MG63 (cell line): Measurements from ENCODE around the gene PBRM1. TPM values are rescaled to one million over a fixed set of nuclear protein-coding genes. Genes with fewer than 3 reads are reported as not detected.
A peak's percentile ranks its signal among the peaks of the same experiment; 100 is the strongest.
"Not testable (repeated sequence)": the region's sequence is repeated elsewhere in the genome, so short reads cannot be mapped to it uniquely, and the experiment has no call there.

Experiments used
- DNase-seq: peaks from one replicate; pipeline ENCODE4 v3.0.0-alpha.2; 2020
- H3K27me3 ChIP-seq: fragments of 250-450 bp; sonication (Bioruptor Pico); 2 replicates; pipeline ENCODE4 v1.5.1; 2020; ENCODE audit warnings: mild to moderate bottlenecking, moderate library complexity
- H3K36me3 ChIP-seq: fragments of 250-450 bp; sonication (Bioruptor Pico); 2 replicates; pipeline ENCODE4 v1.5.1; 2020; ENCODE audit warnings: mild to moderate bottlenecking, moderate library complexity
- H3K4me3 ChIP-seq: fragments of 250-450 bp; sonication (Bioruptor Pico); 2 replicates; pipeline ENCODE4 v1.5.1; 2020; ENCODE audit warnings: mild to moderate bottlenecking, moderate library complexity
- H3K9me3 ChIP-seq: fragments of 250-450 bp; sonication (Bioruptor Pico); 2 replicates; pipeline ENCODE4 v1.5.1; 2020; ENCODE audit warnings: mild to moderate bottlenecking, moderate library complexity
- total RNA-seq: library from RNA; depleted of rRNA; stranded (reverse); fragments of >200 nt; shearing (Covaris generic); gene quantifications from 2 replicates; pipeline ENCODE4 v1.2.3, GENCODE V29; 2014; ENCODE audit warnings: low replicate concordance

PBRM1 gene
- total RNA-seq, 1 experiment from 2014 or later, result 16.2 TPM

DNA sequence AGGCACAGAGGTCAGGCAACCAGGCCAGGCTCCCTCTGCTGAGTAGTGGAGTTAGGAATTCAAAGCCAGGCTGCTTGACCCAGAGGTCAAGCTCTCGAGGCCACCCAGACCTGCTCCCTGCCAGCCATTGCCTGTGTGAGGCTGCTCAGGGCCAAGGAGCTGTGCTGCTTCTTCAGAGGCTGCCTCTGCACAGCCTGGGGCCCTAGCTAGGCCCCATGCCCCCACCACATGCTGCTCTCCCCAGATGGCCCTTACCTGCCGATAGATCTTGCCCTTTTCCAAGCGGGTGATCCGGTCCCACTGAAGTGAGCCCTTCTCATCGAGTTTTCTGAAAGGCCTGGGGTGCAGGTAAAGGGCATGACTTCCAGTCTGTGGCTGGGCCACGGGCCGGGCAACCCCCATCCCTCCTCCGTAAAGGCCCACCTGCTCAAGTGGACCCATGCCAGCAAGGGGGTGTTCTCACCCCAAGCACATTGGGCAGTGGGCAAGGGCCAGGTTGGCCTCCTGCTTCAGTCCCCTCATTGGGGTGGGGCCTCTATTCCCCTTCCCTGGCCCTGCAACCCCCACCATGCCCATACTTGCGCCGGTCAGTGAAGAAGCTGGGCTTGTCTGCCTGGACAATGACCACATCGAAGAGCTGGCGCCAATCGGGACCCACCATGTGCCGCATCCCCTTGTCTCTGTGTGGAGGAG, 158.5 kb downstream of the PBRM1 start:
- no peak overlapping the region for H3K4me3 ChIP-seq
- peaks cover 8% of the 10 kb centered on the region for H3K36me3 ChIP-seq
- DNase-seq, result peak; percentile 52
- no peaks in the 10 kb centered on the region for H3K9me3 ChIP-seq
- no peaks in the 10 kb centered on the region for H3K27me3 ChIP-seq

DNA sequence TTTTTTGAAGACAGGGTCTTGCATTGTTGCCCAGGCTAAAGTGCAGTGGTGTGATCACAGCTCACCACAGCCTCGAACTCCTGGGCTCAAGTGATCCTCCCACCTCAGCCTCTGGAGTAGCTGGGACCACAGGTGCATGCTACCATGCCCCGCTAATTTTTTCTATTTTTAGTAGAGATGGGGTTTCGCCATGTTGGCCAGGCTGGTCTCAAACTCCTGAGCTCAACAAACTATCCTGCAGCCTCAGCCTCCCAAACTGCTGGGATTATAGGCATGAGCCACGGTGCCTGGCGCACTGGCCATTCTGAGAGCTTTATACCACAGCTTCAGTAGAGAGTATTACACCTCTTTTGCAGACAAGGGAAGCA, 159.1 kb downstream of the PBRM1 start:
- not testable (repeated sequence) for H3K27me3 ChIP-seq, H3K36me3 ChIP-seq, H3K4me3 ChIP-seq, DNase-seq, H3K9me3 ChIP-seq

DNA sequence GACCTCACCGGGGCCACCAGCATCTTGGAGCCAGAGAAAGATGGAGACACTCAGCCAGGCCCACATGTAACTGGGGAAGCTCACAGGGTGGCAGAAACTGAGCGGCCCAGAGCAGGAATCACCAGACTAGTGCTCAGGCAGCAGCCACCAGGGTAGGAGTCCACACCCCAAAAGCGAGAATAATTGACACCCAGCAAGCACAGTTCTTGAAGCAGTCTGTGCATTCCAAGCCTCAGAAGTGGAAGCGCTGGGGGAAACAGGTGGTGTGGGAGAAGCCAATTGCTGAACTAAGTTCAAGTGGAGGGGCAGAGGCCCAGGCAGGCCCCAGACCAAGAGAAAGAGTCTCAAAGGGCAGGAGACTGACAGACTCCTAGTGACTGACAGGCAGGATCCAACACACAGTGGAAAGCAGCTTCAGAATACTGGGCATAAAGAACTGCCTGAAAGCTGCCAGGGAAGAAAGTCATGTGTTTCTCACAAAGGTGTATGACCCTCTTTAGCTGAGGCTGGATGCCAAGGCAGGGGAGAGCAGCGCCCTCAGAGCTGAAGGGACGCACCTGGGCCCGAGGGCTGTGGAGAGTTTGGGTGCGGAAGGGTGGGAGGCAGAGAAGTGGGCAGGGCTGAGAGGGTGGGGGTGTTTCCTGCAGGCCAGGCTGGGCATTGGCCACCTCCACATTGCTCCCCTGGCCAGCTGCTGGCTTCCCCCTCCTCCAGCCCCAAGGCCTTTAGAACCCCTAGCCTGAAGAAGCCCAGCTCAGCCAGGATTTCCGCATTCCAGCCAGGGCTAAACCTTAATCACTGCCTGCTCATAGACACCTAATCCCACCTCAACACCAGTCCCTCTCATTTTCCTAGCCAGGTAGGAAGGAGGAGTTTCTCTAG, 159.8 kb downstream of the PBRM1 start:
- Histone ChIP-seq H3K9me3 (no peaks in the 10 kb centered on the region), H3K36me3 (peaks cover 8% of the 10 kb centered on the region), H3K4me3 (no peak overlapping the region), H3K27me3 (no peaks in the 10 kb centered on the region)
- no peak for DNase-seq

DNA sequence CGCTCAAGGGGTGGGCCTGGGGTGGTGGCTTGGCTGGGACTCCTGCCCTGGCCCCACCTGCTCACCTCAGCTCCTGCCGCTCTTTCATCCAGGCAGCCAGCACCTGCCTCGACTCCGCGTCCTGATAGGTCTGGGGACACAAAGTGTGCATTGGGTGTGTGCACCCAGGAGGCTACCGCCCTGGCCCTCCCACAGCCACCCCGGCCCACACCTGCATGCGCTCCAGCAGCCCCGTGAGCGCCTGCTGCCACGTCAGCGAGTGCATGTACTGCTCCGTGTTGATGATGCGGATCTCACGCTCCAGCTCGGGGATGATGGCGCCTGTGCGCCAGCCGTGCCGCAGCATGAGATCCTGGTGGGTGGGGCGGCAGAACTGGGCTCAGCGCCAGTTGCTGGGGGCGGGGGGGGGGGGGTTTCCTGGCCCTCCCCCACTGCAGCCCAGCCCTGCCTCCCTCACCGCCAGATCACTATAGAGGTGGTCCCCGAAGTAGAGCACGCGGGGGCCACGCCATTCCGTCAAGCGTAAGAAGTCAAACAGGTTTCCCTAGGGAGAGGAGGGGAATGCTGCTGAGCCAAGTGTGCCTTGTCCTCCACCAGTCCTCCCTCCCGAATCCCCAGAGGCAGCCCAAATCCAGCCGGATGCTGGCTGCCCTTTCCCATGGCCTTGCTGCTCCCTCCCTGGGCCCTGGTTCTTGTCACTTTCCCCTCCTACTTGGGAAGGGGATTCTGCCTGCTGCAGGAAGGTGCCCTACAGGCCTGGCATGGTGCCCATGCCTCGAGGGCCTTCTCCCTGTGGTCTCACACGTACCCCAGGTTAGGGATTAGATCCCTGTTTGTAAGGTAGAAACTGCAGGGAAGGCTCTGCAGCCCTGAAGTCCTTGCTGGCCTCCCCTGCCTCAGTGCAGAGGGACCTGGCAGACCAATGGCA, 160.7 kb downstream of the PBRM1 start:
- no peak overlapping the region for H3K4me3 ChIP-seq
- H3K9me3 ChIP-seq, result no peaks in the 10 kb centered on the region
- peaks cover 8% of the 10 kb centered on the region for H3K36me3 ChIP-seq
- no peaks in the 10 kb centered on the region for H3K27me3 ChIP-seq
- DNase-seq, result no peak

DNA sequence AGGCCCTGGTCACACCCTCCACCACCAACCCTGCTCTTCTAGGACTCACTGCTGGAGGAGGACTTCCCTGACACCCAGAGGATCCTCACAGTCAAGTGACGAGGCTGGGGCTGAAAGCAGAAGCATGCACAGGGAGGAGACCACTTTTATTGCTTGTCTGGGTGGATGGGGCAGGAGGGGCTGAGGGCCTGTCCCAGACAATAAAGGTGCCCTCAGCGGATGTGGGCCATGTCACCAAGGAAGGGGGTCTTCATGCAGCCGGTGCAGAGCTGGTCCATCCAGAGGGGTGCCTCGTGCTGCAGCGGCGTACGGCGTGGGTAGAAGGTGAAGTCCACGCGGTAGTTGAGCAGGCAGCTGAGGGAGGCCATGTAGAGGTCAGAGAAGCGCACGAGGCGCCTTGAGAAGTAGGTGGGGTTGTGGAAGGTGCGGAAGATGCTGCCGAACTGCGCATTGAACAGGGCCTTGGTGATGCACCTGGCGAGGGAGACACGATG, 161.4 kb downstream of the PBRM1 start:
- no peak overlapping the region for H3K4me3 ChIP-seq
- peaks cover 8% of the 10 kb centered on the region for H3K36me3 ChIP-seq
- no peaks in the 10 kb centered on the region for H3K27me3 ChIP-seq
- DNase-seq, result no peak
- H3K9me3 ChIP-seq, result no peaks in the 10 kb centered on the region

DNA sequence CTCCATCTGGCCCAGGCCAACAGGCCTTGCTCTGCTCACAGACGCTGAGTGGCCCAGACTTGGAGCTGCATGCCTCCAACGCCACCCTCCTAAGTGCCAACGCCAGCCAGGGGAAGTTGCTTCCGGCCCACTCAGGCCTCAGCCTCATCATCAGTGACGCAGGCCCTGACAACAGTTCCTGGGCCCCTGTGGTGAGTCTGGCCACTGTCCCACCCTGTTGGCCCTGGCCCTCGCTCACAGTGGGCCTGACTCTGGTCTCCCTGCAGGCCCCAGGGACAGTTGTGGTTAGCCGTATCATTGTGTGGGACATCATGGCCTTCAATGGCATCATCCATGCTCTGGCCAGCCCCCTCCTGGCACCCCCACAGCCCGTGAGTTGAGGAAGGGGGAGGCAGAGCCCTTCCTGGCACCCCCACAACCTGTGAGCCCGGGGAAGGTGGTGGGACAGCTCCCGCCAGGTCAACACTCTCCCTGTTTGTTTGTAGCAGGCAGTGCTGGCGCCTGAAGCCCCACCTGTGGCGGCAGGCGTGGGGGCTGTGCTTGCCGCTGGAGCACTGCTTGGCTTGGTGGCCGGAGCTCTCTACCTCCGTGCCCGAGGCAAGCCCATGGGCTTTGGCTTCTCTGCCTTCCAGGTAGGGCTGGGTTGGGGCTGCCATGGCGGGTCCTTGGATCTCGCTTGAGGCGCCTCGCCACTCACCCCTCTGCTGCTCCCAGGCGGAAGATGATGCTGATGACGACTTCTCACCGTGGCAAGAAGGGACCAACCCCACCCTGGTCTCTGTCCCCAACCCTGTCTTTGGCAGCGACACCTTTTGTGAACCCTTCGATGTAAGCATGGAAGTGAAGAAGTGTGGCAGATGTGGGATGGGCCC, 162.1 kb downstream of the PBRM1 start:
- H3K36me3 ChIP-seq, result peaks cover 4% of the 10 kb centered on the region
- no peaks in the 10 kb centered on the region for H3K9me3 ChIP-seq
- peak; percentile 46 for DNase-seq
- no peak overlapping the region for H3K4me3 ChIP-seq
- no peaks in the 10 kb centered on the region for H3K27me3 ChIP-seq

DNA sequence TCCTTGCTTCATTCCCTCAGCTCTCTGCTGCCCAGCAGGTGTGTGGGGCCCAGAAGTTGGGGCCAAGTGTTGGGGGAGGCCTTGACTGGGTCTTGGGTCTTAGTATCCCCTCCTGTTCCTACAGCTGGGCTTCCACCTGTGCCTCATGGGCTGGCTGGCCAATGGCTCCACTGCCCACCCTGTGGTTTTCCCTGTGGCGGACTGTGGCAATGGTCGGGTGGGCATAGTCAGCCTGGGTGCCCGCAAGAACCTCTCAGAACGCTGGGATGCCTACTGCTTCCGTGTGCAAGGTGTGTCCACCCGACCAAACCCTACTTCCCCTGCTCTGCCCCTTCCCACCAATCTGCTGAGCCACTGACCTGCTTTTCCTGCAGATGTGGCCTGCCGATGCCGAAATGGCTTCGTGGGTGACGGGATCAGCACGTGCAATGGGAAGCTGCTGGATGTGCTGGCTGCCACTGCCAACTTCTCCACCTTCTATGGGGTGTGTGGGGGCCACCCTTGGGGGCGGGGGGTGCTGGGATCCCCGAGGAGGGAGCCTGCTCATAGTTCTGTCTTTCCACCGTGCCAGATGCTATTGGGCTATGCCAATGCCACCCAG, 163.0 kb downstream of the PBRM1 start:
- H3K27me3 ChIP-seq, result no peaks in the 10 kb centered on the region
- H3K9me3 ChIP-seq, result no peaks in the 10 kb centered on the region
- no peak overlapping the region for H3K4me3 ChIP-seq
- no peak for DNase-seq
- no peaks in the 10 kb centered on the region; the same call in 1 of the 2 replicates for H3K36me3 ChIP-seq

DNA sequence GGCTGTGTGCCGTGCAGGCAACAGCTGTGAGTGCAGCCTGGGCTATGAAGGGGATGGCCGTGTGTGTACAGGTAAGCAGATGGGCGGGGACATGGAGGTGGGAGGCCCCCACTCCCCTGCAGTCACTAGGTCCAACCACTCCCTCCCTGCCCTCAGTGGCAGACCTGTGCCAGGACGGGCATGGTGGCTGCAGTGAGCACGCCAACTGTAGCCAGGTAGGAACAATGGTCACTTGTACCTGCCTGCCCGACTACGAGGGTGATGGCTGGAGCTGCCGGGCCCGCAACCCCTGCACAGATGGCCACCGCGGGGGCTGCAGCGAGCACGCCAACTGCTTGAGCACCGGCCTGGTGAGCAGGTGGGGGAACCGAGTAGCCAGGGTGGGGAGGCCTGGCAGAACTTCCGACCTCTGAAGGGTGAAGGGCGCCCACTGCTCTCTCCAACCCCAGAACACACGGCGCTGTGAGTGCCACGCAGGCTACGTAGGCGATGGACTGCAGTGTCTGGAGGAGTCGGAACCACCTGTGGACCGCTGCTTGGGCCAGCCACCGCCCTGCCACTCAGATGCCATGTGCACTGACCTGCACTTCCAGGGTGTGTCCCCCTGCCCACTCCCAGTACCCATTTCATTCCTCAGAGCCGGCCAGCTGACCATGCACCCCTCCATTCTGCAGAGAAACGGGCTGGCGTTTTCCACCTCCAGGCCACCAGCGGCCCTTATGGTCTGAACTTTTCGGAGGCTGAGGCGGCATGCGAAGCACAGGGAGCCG, 163.6 kb downstream of the PBRM1 start:
- no peak for DNase-seq
- Histone ChIP-seq H3K9me3 (no peaks in the 10 kb centered on the region), H3K4me3 (no peak overlapping the region)

DNA sequence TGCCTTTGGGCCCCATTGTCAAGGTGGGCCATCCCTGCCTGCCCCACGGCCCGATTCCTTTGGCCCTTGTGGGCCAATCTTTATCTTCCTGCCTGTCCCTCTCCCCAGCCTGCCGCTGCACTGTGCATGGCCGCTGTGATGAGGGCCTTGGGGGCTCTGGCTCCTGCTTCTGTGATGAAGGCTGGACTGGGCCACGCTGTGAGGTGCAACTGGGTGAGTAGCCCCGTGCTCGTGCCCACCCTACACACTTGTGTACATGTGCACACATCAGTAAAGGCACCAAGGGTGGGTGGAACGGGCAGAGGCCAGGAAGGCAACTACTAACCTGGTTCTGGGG, 164.3 kb downstream of the PBRM1 start:
- Histone ChIP-seq H3K9me3 (no peaks in the 10 kb centered on the region), H3K4me3 (no peak overlapping the region), H3K27me3 (no peaks in the 10 kb centered on the region), H3K36me3 (no peaks in the 10 kb centered on the region)
- no peak for DNase-seq

More for the DNA sequence above, 163.6 kb downstream of the PBRM1 start:
- Histone ChIP-seq H3K27me3 (no peaks in the 10 kb centered on the region), H3K36me3 (no peaks in the 10 kb centered on the region)

DNA sequence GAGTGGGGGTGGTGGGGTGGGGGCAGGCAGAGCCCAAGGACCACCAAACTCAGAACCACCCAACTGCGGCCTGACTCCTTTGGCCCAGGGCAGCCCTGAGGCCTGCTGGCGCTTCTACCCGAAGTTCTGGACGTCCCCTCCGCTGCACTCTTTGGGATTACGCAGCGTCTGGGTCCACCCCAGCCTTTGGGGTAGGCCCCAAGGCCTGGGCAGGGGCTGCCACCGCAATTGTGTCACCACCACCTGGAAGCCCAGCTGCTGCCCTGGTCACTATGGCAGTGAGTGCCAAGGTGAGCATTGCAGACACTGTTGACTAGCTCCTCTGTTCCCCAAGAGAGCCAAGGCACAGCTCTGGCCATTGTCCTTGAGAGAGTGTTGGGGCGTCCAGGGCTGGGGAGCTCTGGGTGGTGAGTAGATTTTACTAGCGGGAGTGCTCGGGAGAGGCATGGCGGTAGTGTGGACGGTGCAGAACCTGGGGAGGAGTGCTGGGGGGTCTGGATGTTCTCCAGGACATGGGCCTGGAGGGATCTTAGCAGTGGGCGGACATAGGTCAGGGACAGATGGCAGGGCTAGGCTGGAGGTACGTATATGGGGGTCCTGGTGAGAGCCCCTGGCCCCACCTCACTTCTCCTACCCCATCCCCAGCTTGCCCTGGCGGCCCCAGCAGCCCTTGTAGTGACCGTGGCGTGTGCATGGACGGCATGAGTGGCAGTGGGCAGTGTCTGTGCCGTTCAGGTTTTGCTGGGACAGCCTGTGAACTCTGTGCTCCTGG, 164.8 kb downstream of the PBRM1 start:
- Histone ChIP-seq H3K36me3 (no peaks in the 10 kb centered on the region), H3K9me3 (no peaks in the 10 kb centered on the region), H3K27me3 (no peaks in the 10 kb centered on the region), H3K4me3 (no peak overlapping the region)
- no peak for DNase-seq

DNA sequence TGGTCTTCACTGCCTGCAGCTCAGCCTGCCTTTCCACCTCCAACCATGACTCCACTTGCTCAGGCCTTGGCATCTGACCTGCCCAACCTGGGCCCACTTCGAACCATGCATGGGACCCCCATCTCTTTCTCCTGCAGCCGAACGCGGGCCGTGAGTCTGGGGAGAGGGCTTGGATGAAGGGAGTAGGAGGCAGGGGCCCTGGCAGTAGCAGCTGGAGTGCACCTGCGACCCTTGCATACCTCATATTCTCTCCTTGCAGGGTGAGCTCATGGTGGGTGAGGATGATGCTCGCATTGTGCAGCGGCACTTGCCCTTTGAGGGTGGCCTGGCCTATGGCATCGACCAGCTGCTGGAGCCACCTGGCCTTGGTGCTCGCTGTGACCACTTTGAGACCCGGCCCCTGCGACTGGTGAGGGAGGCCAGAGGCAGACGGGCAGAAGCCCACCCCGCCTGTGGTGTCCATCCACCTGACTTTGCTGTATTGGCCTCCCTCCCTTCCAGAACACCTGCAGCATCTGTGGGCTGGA, 165.5 kb downstream of the PBRM1 start:
- DNase-seq, result no peak
- Histone ChIP-seq H3K9me3 (no peaks in the 10 kb centered on the region), H3K36me3 (no peaks in the 10 kb centered on the region), H3K27me3 (no peaks in the 10 kb centered on the region), H3K4me3 (no peak overlapping the region)

DNA sequence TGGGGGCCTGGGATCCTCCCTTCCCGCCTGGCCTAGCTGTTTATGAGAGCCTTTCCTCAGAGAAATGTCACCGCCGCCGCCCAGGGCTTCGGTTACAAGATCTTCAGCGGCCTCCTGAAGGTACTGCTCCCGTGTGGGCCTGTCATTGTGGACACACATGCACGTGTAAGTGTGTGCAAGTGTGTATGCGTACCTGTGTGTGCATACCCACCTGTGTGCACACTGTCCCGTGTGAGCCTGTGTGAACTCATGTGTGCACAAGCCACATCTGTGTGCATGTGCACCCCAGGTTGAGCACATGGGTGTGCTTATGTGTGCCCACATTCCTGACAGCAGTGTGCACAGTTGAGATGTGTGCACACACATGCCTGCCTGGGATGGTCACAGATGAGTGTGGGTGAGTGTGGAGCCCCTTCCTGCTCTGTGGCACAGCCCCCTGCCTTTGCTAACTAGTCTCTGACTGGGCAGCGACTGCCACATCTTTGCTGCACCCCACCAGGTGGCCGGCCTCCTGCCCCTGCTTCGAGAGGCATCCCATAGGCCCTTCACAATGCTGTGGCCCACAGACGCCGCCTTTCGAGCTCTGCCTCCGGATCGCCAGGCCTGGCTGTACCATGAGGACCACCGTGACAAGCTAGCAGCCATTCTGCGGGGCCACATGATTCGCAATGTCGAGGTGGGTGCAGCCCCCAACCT, 166.1 kb downstream of the PBRM1 start:
- Histone ChIP-seq H3K36me3 (no peaks in the 10 kb centered on the region), H3K27me3 (no peaks in the 10 kb centered on the region), H3K4me3 (no peak overlapping the region), H3K9me3 (no peaks in the 10 kb centered on the region)
- no peak for DNase-seq

DNA sequence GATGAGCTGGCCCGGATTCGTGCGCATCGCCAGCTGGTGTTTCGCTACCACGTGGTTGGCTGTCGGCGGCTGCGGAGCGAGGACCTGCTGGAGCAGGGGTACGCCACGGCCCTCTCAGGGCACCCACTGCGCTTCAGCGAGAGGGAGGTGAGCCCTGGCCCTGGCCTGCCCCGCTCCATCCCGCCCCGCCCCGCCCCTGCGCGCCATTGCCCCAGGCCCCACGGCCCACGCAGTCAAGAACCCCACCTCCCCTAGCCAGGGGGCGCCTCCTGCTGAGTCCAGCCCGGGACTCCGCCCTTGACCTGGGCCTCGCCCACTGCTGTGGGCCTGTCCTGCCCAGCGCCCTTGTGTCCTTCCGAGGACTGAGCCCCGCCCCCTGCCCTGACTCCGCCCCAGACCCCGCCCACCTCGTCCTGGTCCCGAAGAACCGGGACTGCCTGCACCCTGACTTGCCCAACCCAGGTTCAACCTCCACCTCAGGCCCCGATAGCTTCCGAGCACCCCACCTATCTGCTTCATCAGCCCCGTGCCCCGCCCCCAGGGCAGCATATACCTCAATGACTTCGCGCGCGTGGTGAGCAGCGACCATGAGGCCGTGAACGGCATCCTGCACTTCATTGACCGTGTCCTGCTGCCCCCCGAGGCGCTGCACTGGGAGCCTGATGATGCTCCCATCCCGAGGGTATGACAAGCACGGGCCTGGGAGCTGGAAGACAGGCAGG, 166.8 kb downstream of the PBRM1 start:
- no peaks in the 10 kb centered on the region for H3K27me3 ChIP-seq
- no peak for DNase-seq
- no peaks in the 10 kb centered on the region for H3K9me3 ChIP-seq
- H3K4me3 ChIP-seq, result no peak overlapping the region
- no peaks in the 10 kb centered on the region for H3K36me3 ChIP-seq
